CD14-positive monocyte (primary cell): Measurements from ENCODE around the gene HBG2. TPM values are rescaled to one million over a fixed set of nuclear protein-coding genes. Genes with fewer than 3 reads are reported as not detected.

Source experiments
- DNase-seq, 3 donors: peaks; one replicate each; pipeline ENCODE4 v3.0.0-alpha.2; 2011 to 2022
- H2AFZ ChIP-seq: 2 replicates; pipeline ENCODE4 v1.6.0; 2012; ENCODE audit warnings: mild to moderate bottlenecking, low read depth, low read length, inconsistent platforms; ENCODE audit not compliant: insufficient read depth, poor library complexity, severe bottlenecking
- H3K27ac ChIP-seq, 2 donors: 1 replicate in 1 of 2; 2 replicates in 1 of 2; pipeline ENCODE4 v1.5.1; 2012 to 2013; ENCODE audit warnings: low read length in 2 of 2, control low read depth in 1 of 2, inconsistent platforms in 1 of 2, low read depth in 1 of 2, mild to moderate bottlenecking in 1 of 2
- H3K27me3 ChIP-seq, 2 donors: one replicate each; pipeline versions ENCODE4 v1.6.0 to v1.6.1; 2011 to 2013; ENCODE audit warnings: low read length in 2 of 2; ENCODE audit not compliant: control insufficient read depth in 2 of 2, insufficient read depth in 2 of 2
- H3K36me3 ChIP-seq, 2 donors: replicated peaks in 1 of 2; 1 replicate in 1 of 2; 2 replicates in 1 of 2; pipeline versions ENCODE4 v1.5.1 to v1.6.1; 2012 to 2013; ENCODE audit warnings: low read length in 2 of 2, control low read depth in 1 of 2, inconsistent platforms in 1 of 2, mild to moderate bottlenecking in 1 of 2; ENCODE audit not compliant: insufficient read depth in 2 of 2, control insufficient read depth in 1 of 2
- H3K4me1 ChIP-seq, 2 donors: 1 replicate in 1 of 2; 2 replicates in 1 of 2; pipeline versions ENCODE4 v1.5.1 to v1.6.1; 2012 to 2013; ENCODE audit warnings: low read length in 2 of 2, control low read depth in 1 of 2, inconsistent platforms in 1 of 2, mild to moderate bottlenecking in 1 of 2, moderate library complexity in 1 of 2; ENCODE audit not compliant: insufficient read depth in 2 of 2, control insufficient read depth in 1 of 2
- H3K4me2 ChIP-seq: replicated peaks from 2 replicates; pipeline ENCODE3; 2012; ENCODE audit warnings: low read length, moderate library complexity, mild to moderate bottlenecking; ENCODE audit not compliant: poor library complexity, severe bottlenecking; ENCODE audit errors: extremely low read depth
- H3K4me3 ChIP-seq, 3 experiments: fragments of 200-600 bp in 1 of 3; sonication (generic) in 1 of 3; replicated peaks in 1 of 3; 1 replicate in 2 of 3; 2 replicates in 1 of 3; pipeline ENCODE4 v1.5.1; 2011 to 2013; ENCODE audit warnings: low read length in 3 of 3, mild to moderate bottlenecking in 3 of 3, control low read depth in 2 of 3, low read depth in 2 of 3, inconsistent platforms in 1 of 3, moderate library complexity in 1 of 3
- H3K79me2 ChIP-seq: 2 replicates; pipeline ENCODE4 v1.6.0; 2012; ENCODE audit warnings: mild to moderate bottlenecking, control low read depth, inconsistent platforms, low read length, moderate library complexity; ENCODE audit not compliant: insufficient read depth
- H3K9ac ChIP-seq: 2 replicates; pipeline ENCODE4 v1.6.0; 2017; ENCODE audit warnings: low read length, mild to moderate bottlenecking; ENCODE audit not compliant: insufficient read depth, poor library complexity, severe bottlenecking
- H3K9me3 ChIP-seq, 2 donors: replicated peaks in 1 of 2; 1 replicate in 1 of 2; 2 replicates in 1 of 2; pipeline versions ENCODE4 v1.5.1 to v1.6.1; 2012 to 2013; ENCODE audit warnings: low read length in 2 of 2, control low read depth in 1 of 2; ENCODE audit not compliant: control insufficient read depth in 1 of 2, insufficient read depth in 1 of 2
- H4K20me1 ChIP-seq: 2 replicates; pipeline ENCODE4 v1.6.0; 2012; ENCODE audit warnings: mild to moderate bottlenecking, low read length, control low read depth, moderate library complexity; ENCODE audit not compliant: insufficient read depth
- H3K27ac Mint-ChIP-seq, 7 donors: one replicate each; pipeline ENCODE4 v1.8.0; 2020; ENCODE audit warnings: mild to moderate bottlenecking in 7 of 7, mixed read lengths in 7 of 7, moderate library complexity in 6 of 7, inconsistent platforms in 2 of 7
- H3K27me3 Mint-ChIP-seq, 3 donors: one replicate each; pipeline ENCODE4 v1.8.0; 2021 to 2022; ENCODE audit warnings: low read depth in 3 of 3, mild to moderate bottlenecking in 3 of 3, mixed read lengths in 3 of 3, moderate library complexity in 3 of 3, inconsistent platforms in 1 of 3
- H3K36me3 Mint-ChIP-seq, 2 donors: one replicate each; pipeline ENCODE4 v1.8.0; 2020; ENCODE audit warnings: mixed read lengths in 2 of 2, inconsistent platforms in 1 of 2, mild to moderate bottlenecking in 1 of 2
- H3K4me1 Mint-ChIP-seq: one replicate; pipeline ENCODE4 v1.8.0; 2020; ENCODE audit warnings: mild to moderate bottlenecking, mixed read lengths
- H3K4me3 Mint-ChIP-seq, 2 donors: one replicate each; pipeline ENCODE4 v1.8.0; 2020; ENCODE audit warnings: mild to moderate bottlenecking in 2 of 2, mixed read lengths in 2 of 2, moderate library complexity in 1 of 2
- H3K9me3 Mint-ChIP-seq, 7 donors: one replicate each; pipeline ENCODE4 v1.8.0; 2020 to 2022; ENCODE audit warnings: mixed read lengths in 7 of 7, mild to moderate bottlenecking in 6 of 7, moderate library complexity in 6 of 7, inconsistent platforms in 2 of 7
- CTCF ChIP-seq: fragments of 200-600 bp; IDR thresholded peaks from one replicate; pipeline ENCODE4 v1.8.0; 2022; ENCODE audit warnings: antibody characterized with exemption, mild to moderate bottlenecking
- WGBS: methylation state at CpG from one replicate; pipeline ENCODE4 v1.1.5; 2013; ENCODE audit warnings: missing lambda C conversion rate; ENCODE audit not compliant: insufficient coverage; 5-methylcytosine and 5-hydroxymethylcytosine counted together
- intact Hi-C, 2 donors: fragments of 100-400 bp; cut with micrococcal nuclease; formaldehyde crosslinking; loops; one replicate each; pipeline versions ENCODE4 v1.15.0 to v1.15.1; 2023
- polyA plus RNA-seq, 3 donors: library from polyadenylated mRNA; depleted of rRNA in 1 of 3; unstranded in 2 of 3; stranded (reverse) in 1 of 3; fragments of 300-500 nt in 2 of 3; fragments of >200 nt in 1 of 3; fragmentation: Illumina TruSeq in 2 of 3; gene quantifications; 1 replicate in 2 of 3; 2 replicates in 1 of 3; pipeline ENCODE4 v1.2.3, GENCODE V29; 2012 to 2021

Gene HBG2
- polyA plus RNA-seq, 3 donors = 5.1 TPM; not detected in 2

- Mint-ChIP-seq H3K36me3 (no peaks in the 10 kb centered on the region), H3K4me3 (no peak overlapping the region), H3K9me3 (no peaks in the 10 kb centered on the region), H3K27ac (no peak overlapping the region), H3K27me3 (peaks cover 0 to 1% (median 0%) of the 10 kb centered on the region in 3 donors), H3K4me1 (peaks cover 7% of the 10 kb centered on the region)
- Histone ChIP-seq H3K4me1 (no peaks in the 10 kb centered on the region), H2AFZ (no peak overlapping the region), H3K9me3 (no peaks in the 10 kb centered on the region), H3K36me3 (no peaks in the 10 kb centered on the region), H3K4me2 (no peak overlapping the region), H3K9ac (no peak overlapping the region), H3K4me3 (no peak overlapping the region), H3K79me2 (no peaks in the 10 kb centered on the region), H4K20me1 (no peaks in the 10 kb centered on the region), H3K27ac (no peak overlapping the region), H3K27me3 (no peaks in the 10 kb centered on the region)
- TF ChIP-seq CTCF = no peak
- WGBS = no CpG with 5 or more reads among the region's 2 CpGs
- intact Hi-C loops = no loop called here
- no peak for DNase-seq
Measured at GRCh38 chr11:5232821-5233220, 21.8 kb downstream of the HBG2 start.

- no peaks in the 10 kb centered on the region for H3K79me2 ChIP-seq
- no peaks in the 10 kb centered on the region for H3K9me3 ChIP-seq
- TF ChIP-seq CTCF = no peak
- H4K20me1 ChIP-seq = no peaks in the 10 kb centered on the region
- Mint-ChIP-seq H3K9me3 (no peaks in the 10 kb centered on the region), H3K36me3 (no peaks in the 10 kb centered on the region), H3K4me3 (no peak overlapping the region), H3K27me3 (peaks cover 0 to 1% (median 0%) of the 10 kb centered on the region in 3 donors), H3K4me1 (peaks cover 7% of the 10 kb centered on the region), H3K27ac (no peak overlapping the region)
- no peak overlapping the region for H3K27ac ChIP-seq
- H3K27me3 ChIP-seq = no peaks in the 10 kb centered on the region
- intact Hi-C loops = no loop called here
- no peak overlapping the region for H3K9ac ChIP-seq
- no peaks in the 10 kb centered on the region for H3K36me3 ChIP-seq
- no peak overlapping the region for H3K4me3 ChIP-seq
- no peak overlapping the region for H3K4me2 ChIP-seq
- 50% methylated on average over 2 of the region's 3 CpGs for WGBS
- no peak overlapping the region for H2AFZ ChIP-seq
- no peak for DNase-seq
- no peaks in the 10 kb centered on the region for H3K4me1 ChIP-seq
Measured at GRCh38 chr11:5232176-5232575, 22.4 kb downstream of the HBG2 start.
